Choroid plexus epithelial cell (primary cell): ENCODE data around the gene PGD.

Experiments used
- DNase-seq: peaks from one replicate; pipeline ENCODE4 v3.0.0-alpha.2; 2010; ENCODE audit warnings: low read depth
- H3K4me3 ChIP-seq: 2 replicates; pipeline ENCODE4 v1.5.1; 2011; ENCODE audit warnings: low read depth, mild to moderate bottlenecking, control low read depth, low read length, moderate library complexity
- CTCF ChIP-seq: conservative IDR thresholded peaks from 2 replicates; pipeline ENCODE4 v1.5.1; 2011; ENCODE audit warnings: low read depth, mild to moderate bottlenecking, control low read depth, inconsistent platforms, low read length, moderate library complexity

PGD gene

GRCh38 chr1:10398734-10399443, at the start of gene PGD:
TSS of gene PGD (plus strand) at chr1:10399064. CDS start at chr1:10399118, 54 bp downstream.
- H3K4me3 ChIP-seq: peak within 1 kb of the TSS; percentile 94
- TF ChIP-seq CTCF: no peak
- peak; percentile 99 for DNase-seq

GRCh38 chr1:10353282-10353681, 45.6 kb upstream of the PGD start:
- TF ChIP-seq CTCF: no peak
- DNase-seq: peak; percentile 37
- no peak overlapping the region for H3K4me3 ChIP-seq

- no peak for TF ChIP-seq CTCF
- H3K4me3 ChIP-seq: no peak overlapping the region
- no peak for DNase-seq
Observed at GRCh38 chr1:10353693-10354092, 45.2 kb upstream of the PGD start.

- DNase-seq: no peak
- no peak for TF ChIP-seq CTCF
- no peak overlapping the region for H3K4me3 ChIP-seq
Observed at GRCh38 chr1:10360045-10360444, 38.8 kb upstream of the PGD start.

GRCh38 chr1:10361515-10361914, 37.3 kb upstream of the PGD start:
- no peak for TF ChIP-seq CTCF
- no peak for DNase-seq
- H3K4me3 ChIP-seq: no peak overlapping the region

GRCh38 chr1:10368194-10368593, 30.7 kb upstream of the PGD start:
- DNase-seq: no peak
- no peak overlapping the region for H3K4me3 ChIP-seq
- TF ChIP-seq CTCF: no peak

GRCh38 chr1:10374442-10374860, 24.4 kb upstream of the PGD start:
- peak; percentile 66 for DNase-seq
- no peak overlapping the region for H3K4me3 ChIP-seq
- no peak for TF ChIP-seq CTCF
